GM18907 (cell line): ENCODE data around the gene ALG12.

Experiments used
- ATAC-seq: cut with Tn5 transposase; IDR thresholded peaks from one replicate; pipeline ENCODE4 v1.9.1; 2021; ENCODE audit warnings: mild to moderate bottlenecking, moderate library complexity; ENCODE audit not compliant: unreplicated experiment

ALG12 gene

DNA sequence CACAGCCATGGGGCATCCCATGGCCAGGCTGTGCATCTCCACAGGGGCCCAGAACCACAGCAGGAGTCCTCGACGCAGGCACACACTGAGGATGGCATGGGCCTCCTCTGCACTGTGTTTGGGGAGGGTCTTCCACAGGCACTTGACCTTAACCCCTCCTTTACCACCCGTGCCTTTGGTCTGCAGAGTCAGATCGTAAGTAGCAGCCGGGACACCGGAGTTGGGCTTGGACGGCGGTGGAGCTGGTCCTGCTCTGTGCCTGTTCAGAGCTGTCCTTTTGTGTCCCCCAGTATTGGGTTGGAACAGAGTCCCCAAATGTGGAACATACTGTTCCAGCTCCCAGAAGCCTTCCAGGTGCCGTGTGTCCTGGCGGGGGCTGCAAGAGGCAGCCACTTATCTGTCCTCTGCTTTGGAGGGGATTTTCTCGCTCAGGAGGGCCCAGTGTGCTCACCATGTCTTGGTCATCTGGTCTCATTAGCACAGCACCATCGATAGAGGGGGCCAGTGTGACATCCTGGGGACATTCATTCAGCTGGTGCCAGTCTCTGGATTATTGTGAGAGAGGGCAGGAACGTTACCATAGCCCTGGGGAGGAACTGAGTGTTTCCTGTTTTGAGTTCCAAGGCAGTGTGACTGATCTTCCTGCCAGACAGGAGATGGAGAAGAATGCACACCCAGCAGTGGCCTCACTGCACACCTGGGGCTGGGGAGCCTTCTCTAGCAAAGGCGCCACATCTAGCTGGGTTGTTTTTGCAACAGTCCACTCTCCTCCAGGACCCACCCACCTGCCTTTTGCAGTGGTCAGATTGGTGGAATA lies 12.6 kb upstream of the ALG12 start:
- ATAC-seq = peak; percentile 35

DNA sequence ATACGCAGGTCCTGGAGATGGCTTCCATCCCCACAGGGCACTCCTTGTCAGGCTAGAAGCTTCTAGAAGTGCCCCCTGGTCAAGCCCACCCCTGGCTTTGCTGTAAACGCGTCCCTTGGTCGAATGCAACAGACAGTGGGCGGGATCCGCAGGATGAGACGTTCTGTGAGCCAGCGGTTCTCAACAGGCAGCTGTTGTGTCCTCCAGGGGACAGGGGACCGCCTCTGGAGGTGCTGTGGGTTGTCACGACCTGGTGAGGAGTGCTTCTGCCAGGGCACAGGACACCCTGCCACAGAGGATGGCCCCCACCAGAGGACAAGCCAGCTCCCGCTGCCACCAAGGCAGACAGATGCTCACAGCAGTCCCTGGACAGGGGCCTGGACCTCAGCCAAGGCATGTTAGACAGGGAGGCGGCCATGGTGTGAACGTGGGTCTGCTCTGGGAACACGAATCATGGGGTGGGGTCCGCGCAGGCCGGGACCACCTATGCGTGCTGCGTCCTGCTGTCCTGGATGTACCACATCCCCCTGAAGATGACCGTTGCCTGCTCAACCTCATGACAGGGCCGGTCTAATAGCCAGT lies 11.8 kb upstream of the ALG12 start:
- no peak for ATAC-seq

GRCh38 chr22:49929211-49929979 lies 11.2 kb upstream of the ALG12 start:
- ATAC-seq = peak; percentile 40

- no peak for ATAC-seq
These were observed 10.4 kb upstream of the ALG12 start for GRCh38 chr22:49928555-49929210.

GRCh38 chr22:49928185-49928495 lies 9.9 kb upstream of the ALG12 start:
- no peak for ATAC-seq

GRCh38 chr22:49927483-49928184 lies 9.4 kb upstream of the ALG12 start:
- no peak for ATAC-seq

GRCh38 chr22:49926916-49927315 lies 8.7 kb upstream of the ALG12 start:
- no peak for ATAC-seq

DNA sequence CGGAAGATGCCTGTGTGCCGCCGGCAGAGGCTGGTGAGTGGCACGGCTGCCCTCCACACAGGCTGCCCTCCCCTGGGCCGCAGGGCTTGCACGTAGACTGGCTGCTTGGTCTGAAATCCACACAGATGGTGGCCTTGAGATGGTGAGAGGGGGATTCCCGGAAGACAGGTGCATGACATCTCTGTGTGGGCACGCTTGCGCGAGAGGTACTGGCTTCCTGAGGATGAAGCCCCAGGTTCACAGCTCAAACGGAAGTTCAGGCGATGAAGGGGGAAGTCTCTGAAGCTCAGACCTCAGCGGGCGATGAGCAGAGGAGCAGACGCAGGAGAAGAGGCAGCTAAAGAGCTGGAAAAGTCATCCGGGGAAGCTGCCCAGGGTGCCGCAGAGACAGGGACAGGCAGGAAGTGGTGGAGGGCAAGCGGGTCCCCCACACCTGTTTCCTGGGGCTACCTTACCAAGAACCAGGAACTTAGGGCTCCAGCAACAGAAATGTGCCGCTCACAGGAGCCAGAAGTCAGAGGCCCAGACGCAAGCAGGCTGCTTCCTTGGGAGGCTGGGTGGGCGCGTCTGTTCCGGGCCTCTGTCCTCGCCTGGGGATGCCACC lies 7.4 kb upstream of the ALG12 start:
- ATAC-seq = no peak

GRCh38 chr22:49924113-49924833 lies 6.0 kb upstream of the ALG12 start:
- no peak for ATAC-seq

DNA sequence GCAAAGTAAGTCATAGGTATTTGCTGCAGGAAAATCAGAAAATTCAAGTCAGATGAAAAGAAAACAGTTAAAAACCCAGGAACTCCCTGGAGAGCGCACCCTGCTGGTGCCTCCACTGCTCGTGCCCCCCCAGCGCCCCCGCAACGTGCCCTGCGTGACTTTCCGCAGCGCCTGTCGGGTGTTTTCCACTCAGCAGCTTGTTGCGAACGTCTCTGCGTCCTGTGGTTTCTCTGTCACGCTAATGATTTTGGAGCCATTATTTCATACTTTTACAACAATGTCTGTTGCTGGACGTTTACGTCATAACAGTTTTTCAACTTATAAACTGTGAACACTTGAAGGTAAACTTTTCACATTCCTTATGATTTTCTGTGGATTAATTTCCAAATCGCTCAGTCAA lies 5.2 kb upstream of the ALG12 start:
- no peak for ATAC-seq

GRCh38 chr22:49922926-49923325 lies 4.7 kb upstream of the ALG12 start:
- ATAC-seq = no peak

GRCh38 chr22:49922484-49922883 lies 4.2 kb upstream of the ALG12 start:
- no peak for ATAC-seq

- ATAC-seq = no peak
These were observed 3.5 kb upstream of the ALG12 start for GRCh38 chr22:49921508-49922278.

DNA sequence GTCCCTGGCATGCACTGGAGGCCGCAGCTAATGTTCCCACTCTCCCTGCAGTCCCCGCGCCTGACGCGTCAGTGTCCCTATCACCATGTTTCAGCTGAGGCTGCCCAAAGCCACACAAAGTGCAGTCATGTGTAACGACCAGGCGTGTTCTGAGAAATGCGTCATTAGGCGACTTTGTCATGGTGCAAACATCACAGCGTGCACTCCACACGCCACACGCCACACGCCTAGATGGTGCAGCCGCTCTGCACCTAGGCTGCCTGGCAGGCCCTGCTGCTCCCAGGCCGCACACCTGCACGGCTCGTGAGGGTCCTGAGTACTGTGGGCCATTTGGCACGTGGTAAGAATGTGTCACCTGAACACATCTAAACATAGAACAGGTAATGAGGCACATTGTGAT lies 2.6 kb upstream of the ALG12 start:
- no peak for ATAC-seq

- ATAC-seq = peak; percentile 14
These were observed 958 bp upstream of the ALG12 start for GRCh38 chr22:49918911-49919881.

GRCh38 chr22:49916831-49917230 lies 1.4 kb downstream of the ALG12 start:
- ATAC-seq = no peak

DNA sequence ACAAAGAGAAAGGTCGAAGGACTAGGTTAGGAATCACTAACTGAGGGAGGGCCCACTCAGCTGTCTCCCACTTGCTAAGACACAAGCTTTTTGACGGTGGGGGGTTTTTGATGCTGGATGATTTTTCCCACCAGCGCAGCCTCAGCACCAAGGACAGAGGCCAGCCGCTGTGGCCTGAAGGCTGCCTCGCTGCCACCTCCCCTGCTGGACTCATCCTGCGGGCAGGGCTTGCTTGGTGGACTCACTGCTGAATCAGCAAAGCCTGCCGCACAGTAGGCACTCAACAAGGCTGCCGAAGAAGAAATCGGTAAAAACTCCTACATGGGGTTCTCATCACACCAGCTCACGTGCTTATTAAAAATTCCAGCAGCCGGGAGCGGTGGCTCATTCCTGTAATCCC lies 2.6 kb downstream of the ALG12 start:
- no peak for ATAC-seq

GRCh38 chr22:49914256-49914655 lies 4.0 kb downstream of the ALG12 start:
- ATAC-seq = no peak
